Measurements from ENCODE around the gene KIF13A.

DNA sequence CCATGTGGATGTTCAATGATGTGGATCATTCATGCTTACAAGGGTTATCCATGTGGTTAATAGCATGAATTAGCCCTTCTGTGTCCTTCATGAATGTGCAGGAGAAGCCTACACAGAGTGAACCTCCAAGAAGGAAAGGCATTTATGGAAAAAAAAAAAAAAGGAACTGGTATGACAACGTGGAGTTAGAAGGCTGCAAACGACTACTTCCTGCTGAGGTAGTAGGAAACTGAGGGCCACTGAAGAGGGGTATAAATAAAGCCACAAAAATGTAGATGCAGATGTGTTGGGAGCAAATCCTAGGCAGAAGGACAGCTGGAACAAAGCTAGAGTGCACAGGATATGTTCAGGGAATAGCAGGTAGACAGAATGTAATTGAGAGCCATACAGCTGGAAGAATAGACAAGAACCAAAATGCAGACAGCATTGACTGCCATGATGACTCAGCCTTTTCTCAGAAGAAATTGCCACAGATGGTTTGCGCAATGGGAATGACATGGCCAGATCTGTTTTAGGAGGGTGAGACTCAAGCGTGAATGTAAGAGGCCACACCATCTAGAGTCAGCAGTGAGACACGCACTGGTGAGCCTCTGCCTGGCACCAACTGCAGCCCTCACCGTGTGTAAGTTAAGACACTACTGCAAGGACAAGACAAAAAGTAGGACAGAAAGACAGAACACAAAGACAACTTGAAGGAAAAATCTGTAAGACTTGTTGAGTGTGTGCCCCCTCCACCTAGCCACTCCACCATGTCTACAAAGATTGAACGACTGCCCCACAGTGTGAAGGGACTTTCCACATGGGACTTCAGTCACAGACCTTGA, 79.8 kb downstream of the KIF13A start:
- TF ChIP-seq EP300 (IDR thresholded peaks at IDR 0.05) (no peak), POLR2A (IDR thresholded peaks at IDR 0.05; ENCODE audit: low read depth) (no peak)
- TF ChIP-seq, protein P1, sequence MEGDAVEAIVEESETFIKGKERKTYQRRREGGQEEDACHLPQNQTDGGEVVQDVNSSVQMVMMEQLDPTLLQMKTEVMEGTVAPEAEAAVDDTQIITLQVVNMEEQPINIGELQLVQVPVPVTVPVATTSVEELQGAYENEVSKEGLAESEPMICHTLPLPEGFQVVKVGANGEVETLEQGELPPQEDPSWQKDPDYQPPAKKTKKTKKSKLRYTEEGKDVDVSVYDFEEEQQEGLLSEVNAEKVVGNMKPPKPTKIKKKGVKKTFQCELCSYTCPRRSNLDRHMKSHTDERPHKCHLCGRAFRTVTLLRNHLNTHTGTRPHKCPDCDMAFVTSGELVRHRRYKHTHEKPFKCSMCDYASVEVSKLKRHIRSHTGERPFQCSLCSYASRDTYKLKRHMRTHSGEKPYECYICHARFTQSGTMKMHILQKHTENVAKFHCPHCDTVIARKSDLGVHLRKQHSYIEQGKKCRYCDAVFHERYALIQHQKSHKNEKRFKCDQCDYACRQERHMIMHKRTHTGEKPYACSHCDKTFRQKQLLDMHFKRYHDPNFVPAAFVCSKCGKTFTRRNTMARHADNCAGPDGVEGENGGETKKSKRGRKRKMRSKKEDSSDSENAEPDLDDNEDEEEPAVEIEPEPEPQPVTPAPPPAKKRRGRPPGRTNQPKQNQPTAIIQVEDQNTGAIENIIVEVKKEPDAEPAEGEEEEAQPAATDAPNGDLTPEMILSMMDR (IDR thresholded peaks at IDR 0.05): no peak
